KOPT-K1 (cell line): ENCODE results near the gene ENTREP3.
"Not testable (repeated sequence)": the region's sequence is repeated elsewhere in the genome, so short reads cannot be mapped to it uniquely, and the experiment has no call there.

Source experiments
- H3K27ac ChIP-seq: fragments of 200-600 bp; sonication (generic); 2 replicates; pipeline ENCODE4 v1.5.1; 2016; ENCODE audit warnings: antibody characterized with exemption, mild to moderate bottlenecking, low read depth, low read length; ENCODE audit not compliant: poor library complexity, severe bottlenecking
- H3K36me3 ChIP-seq: fragments of 200-600 bp; sonication (generic); 2 replicates; pipeline ENCODE4 v1.5.1; 2017; ENCODE audit warnings: antibody characterized with exemption, mild to moderate bottlenecking, low read length, moderate library complexity; ENCODE audit not compliant: insufficient read depth
- H3K9me3 ChIP-seq: fragments of 200-600 bp; sonication (generic); 2 replicates; pipeline ENCODE4 v1.5.1; 2017; ENCODE audit warnings: antibody characterized with exemption, low read length, mild to moderate bottlenecking; ENCODE audit not compliant: insufficient read depth, poor library complexity, severe bottlenecking

ENTREP3 gene

GRCh38 chr1:155255243-155256007 lies at the start of gene ENTREP3:
TSS of gene ENTREP3 (minus strand) at chr1:155255483. CDS start at chr1:155254877, 606 bp downstream.
- Histone ChIP-seq H3K9me3 (no peaks in the 10 kb centered on the region), H3K36me3 (peaks cover 44% of the 10 kb centered on the region), H3K27ac (peak within 1 kb of the TSS; percentile 63)

- no peaks in the 10 kb centered on the region for H3K36me3 ChIP-seq
- H3K27ac ChIP-seq: no peak overlapping the region
- no peaks in the 10 kb centered on the region for H3K9me3 ChIP-seq
Measured at GRCh38 chr1:155304558-155305063, 49.3 kb upstream of the ENTREP3 start.

GRCh38 chr1:155301342-155301841 lies 46.1 kb upstream of the ENTREP3 start, which contains the start of gene PKLR:
TSS of gene PKLR (minus strand) at chr1:155301438. CDS start at chr1:155301395, 43 bp downstream.
- no peak within 1 kb of the TSS for H3K27ac ChIP-seq
- no peaks in the 10 kb centered on the region for H3K36me3 ChIP-seq
- no peaks in the 10 kb centered on the region for H3K9me3 ChIP-seq

- Histone ChIP-seq H3K27ac (no peak overlapping the region), H3K36me3 (no peaks in the 10 kb centered on the region), H3K9me3 (no peaks in the 10 kb centered on the region)
Measured at GRCh38 chr1:155300553-155301329, 45.5 kb upstream of the ENTREP3 start.

GRCh38 chr1:155300024-155300423 lies 44.7 kb upstream of the ENTREP3 start:
- no peaks in the 10 kb centered on the region for H3K9me3 ChIP-seq
- H3K27ac ChIP-seq: no peak overlapping the region
- H3K36me3 ChIP-seq: no peaks in the 10 kb centered on the region

- Histone ChIP-seq H3K27ac (no peak overlapping the region), H3K36me3 (no peaks in the 10 kb centered on the region), H3K9me3 (no peaks in the 10 kb centered on the region)
Measured at GRCh38 chr1:155297384-155297783, 42.1 kb upstream of the ENTREP3 start.

- no peak overlapping the region for H3K27ac ChIP-seq
- no peaks in the 10 kb centered on the region for H3K9me3 ChIP-seq
- H3K36me3 ChIP-seq: no peaks in the 10 kb centered on the region
Measured at GRCh38 chr1:155296661-155297060, 41.4 kb upstream of the ENTREP3 start.

- no peaks in the 10 kb centered on the region for H3K9me3 ChIP-seq
Measured at GRCh38 chr1:155295942-155296267, 40.6 kb upstream of the ENTREP3 start.

GRCh38 chr1:155295183-155295941 lies 40.1 kb upstream of the ENTREP3 start:
- Histone ChIP-seq H3K9me3 (no peaks in the 10 kb centered on the region), H3K27ac (no peak overlapping the region), H3K36me3 (no peaks in the 10 kb centered on the region)

More at GRCh38 chr1:155295942-155296267, 40.6 kb upstream of the ENTREP3 start:
- no peaks in the 10 kb centered on the region for H3K36me3 ChIP-seq
- H3K27ac ChIP-seq: no peak overlapping the region

GRCh38 chr1:155294520-155295182 lies 39.4 kb upstream of the ENTREP3 start:
- H3K36me3 ChIP-seq: no peaks in the 10 kb centered on the region
- no peaks in the 10 kb centered on the region for H3K9me3 ChIP-seq
- H3K27ac ChIP-seq: no peak overlapping the region

GRCh38 chr1:155293086-155293749 lies 37.9 kb upstream of the ENTREP3 start:
- H3K9me3 ChIP-seq: no peaks in the 10 kb centered on the region
- H3K27ac ChIP-seq: no peak overlapping the region
- no peaks in the 10 kb centered on the region for H3K36me3 ChIP-seq

GRCh38 chr1:155291006-155291405 lies 35.7 kb upstream of the ENTREP3 start:
- not testable (repeated sequence) for H3K9me3 ChIP-seq, H3K27ac ChIP-seq, H3K36me3 ChIP-seq

GRCh38 chr1:155287987-155288543 lies 32.8 kb upstream of the ENTREP3 start:
- Histone ChIP-seq H3K36me3 (no peaks in the 10 kb centered on the region), H3K9me3 (no peaks in the 10 kb centered on the region), H3K27ac (no peak overlapping the region)

- Histone ChIP-seq H3K36me3 (no peaks in the 10 kb centered on the region), H3K9me3 (no peaks in the 10 kb centered on the region), H3K27ac (no peak overlapping the region)
Measured at GRCh38 chr1:155286544-155286943, 31.3 kb upstream of the ENTREP3 start.
